NOMO-1 treated with dmso at 0.1 percent for 144 hours (cell line): Measurements from ENCODE around the gene ARHGEF6.
"Not testable (repeated sequence)": the region's sequence is repeated elsewhere in the genome, so short reads cannot be mapped to it uniquely, and the experiment has no call there.

Experiments
- DNase-seq: peaks from one replicate; lab custom pipeline; 2025; ENCODE audit not compliant: unreplicated experiment; lab: John Stamatoyannopoulos, UW

The ARHGEF6 gene

GRCh38 chrX:136783159-136783558 lies 2.4 kb upstream of the ARHGEF6 start:
- DNase-seq, result no peak

GRCh38 chrX:136781180-136781797 lies 557 bp upstream of the ARHGEF6 start:
- no peak for DNase-seq

GRCh38 chrX:136780241-136780640 lies 491 bp downstream of the ARHGEF6 start:
- no peak for DNase-seq

DNA sequence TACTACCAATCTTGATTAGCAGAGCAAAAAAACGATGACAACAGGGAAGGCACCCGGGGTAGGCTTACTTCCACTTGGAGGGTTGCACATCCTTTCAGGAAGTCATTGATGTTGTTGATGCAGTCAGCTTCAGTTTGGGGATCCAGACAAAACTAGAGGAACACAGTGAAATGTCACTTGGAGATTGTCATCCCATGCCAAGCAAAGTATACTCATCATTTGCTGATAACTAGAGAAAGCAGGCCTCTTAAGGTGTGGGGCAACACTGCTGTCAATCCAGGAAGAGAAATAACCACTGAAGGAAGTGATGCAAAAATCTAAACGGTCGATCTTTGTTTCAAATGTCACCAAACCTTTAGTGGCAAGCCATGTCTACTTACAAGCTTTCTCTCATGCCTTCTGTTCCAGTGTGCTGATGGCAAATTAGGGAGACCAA lies 1.4 kb downstream of the ARHGEF6 start:
- peak; percentile 84 for DNase-seq

GRCh38 chrX:136778916-136779315 lies 1.8 kb downstream of the ARHGEF6 start:
- DNase-seq, result no peak

DNA sequence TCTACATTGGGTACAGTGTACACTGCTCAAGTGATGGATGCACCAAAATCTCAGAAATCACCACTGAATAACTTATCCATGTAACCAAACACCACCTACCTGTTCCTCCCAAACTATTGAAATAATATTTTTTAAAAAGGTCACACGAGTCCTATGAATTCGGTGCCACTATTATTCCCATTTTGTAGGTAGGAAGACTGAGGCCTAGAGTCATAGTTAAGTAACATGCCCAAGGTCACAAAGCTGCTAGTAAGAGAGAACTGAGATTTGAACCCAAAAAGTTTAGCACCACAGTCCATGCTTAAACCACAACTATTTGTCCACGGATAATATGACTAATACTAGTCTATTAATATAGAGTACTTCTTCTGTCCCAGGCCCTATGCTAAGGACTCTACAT lies 2.7 kb downstream of the ARHGEF6 start:
- DNase-seq, result no peak

GRCh38 chrX:136773648-136774047 lies 7.1 kb downstream of the ARHGEF6 start:
- DNase-seq, result no peak

- not testable (repeated sequence) for DNase-seq
Measured at GRCh38 chrX:136771869-136772268, 8.9 kb downstream of the ARHGEF6 start.

DNA sequence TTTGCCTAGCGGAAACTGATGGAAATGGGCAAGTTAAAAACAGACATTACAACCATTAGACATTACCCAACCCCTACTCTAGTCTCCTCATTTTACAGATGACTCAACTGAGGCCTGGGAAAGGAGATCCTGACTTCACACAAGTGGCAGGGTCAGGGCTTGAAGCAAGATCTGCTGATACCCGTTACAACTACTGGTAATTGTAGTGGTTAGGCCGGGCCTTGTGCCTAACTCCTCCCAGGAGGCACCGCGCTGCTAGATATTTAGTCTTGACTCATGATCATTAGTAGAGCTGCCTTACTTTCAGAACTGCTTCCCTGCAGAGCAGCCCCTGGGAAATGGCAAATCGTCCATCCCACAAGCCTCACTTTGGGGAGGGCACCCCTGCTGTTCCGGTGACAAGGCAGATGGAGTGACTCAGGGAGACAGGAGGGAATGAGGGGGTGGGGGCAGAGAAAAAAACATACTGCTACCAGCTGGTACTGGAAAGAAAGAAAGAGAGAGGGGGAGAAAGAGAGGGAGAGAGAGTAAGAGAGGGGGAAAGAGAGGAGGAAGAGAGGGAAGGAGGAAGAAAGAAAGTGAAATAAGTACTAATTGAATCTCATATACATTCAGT lies 12.2 kb downstream of the ARHGEF6 start:
- peak; percentile 43 for DNase-seq

GRCh38 chrX:136767104-136767941 lies 13.4 kb downstream of the ARHGEF6 start:
- DNase-seq, result peak; percentile 41

DNA sequence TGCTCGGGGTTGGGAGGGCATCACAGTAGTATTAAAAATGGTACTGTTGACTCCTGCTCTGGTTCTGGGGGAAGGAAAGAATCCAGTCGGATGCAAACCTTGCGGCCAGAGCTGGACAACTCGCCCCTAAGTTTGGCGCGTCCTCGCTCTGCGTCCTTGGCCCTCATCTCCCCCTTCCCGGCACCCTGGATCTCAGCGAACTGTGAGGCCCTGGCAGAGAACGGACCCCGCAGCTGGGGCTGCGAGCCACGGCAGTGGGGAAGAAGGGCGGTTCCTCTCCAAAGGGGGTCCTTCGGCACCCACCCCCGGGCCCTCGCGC lies 14.0 kb downstream of the ARHGEF6 start:
- no peak for DNase-seq

DNA sequence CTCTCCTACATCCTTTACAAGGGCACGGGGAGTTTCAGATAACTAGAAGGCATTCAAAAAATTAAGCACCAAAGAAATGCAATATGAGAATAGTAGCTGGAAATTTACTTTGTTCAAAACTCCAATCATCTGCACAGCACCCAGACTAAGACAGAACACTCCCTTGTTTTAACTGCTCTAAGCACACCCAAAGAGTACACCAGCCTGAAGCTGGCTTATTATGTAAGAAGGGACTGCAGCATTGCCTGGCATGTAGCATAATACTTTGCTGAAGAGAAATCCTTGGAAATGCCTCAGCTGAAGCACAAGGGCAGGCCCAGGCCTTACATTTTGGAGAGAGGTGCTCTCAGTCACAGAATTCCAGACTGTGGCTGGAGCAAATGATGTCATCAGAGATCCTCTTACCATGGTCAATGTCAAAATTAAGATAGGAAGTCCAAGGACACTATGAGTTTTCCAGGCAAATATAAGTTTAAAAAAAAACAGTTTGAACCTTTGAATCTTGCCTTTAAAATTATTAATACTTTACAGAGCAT lies 14.8 kb downstream of the ARHGEF6 start:
- no peak for DNase-seq

DNA sequence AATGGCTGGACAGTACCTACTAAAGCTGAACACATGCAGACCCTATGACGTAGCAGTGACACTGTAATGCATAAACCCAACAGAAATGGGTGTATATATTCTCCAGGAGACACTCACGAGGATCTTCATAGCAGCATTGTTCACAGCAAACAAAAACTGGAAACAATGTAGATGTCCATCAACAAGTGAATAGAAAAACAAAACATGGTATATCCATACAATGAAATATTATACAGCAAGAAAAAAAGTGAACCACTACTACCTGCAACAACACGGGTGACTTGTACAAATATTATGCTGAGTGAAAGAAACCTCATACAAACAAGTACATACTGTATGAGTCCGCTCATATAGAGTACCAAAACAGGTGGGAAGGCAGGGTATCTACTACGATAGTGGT lies 16.5 kb downstream of the ARHGEF6 start:
- no peak for DNase-seq

DNA sequence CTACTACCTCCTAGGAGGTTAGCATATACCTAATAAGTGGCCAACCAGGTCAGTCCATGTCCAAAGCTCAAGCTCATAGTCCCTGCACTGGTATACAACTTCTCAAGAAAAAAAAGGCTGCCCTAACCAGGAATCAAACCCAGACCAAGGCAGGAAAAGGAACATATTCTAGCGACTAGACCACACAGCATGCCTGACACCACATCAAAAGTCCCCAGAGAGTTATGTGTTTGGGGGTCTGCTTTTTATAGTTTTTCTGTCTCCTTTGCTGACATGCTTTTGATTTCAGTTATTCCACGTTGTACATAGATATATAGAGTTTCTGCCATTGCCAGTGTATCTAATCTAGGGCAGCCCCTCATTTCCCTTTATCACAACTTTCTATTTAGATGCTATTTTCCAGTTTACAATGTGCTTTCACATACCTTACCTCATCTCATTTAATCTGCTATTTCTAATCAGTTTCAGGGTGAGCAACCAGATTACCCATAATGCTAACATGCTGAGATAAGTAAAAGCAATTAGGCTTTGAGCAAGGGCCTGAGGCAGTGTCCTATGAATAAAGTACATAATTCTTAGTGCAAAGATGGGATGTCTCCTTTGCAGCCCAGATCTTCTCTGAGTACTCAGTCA lies 17.8 kb downstream of the ARHGEF6 start:
- no peak for DNase-seq

GRCh38 chrX:136761421-136761820 lies 19.3 kb downstream of the ARHGEF6 start:
- no peak for DNase-seq

DNA sequence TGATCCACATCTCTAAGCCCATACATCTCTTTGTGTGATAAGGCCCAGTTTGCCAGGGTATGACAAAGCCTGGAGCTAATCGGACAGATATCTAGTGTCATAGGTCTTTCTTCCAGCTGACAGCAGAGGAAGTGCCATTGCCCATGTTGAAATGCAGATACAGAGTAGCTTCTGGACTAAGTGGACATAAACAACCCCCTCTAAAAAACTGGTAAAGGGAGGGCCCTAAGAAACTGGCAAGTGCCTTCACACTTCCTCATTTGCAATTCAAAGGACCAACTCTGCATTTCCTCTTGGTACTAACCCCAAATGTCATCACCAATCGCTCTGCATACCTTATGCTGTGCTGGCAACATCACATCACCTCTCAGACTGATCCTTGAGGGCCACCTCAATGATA lies 20.8 kb downstream of the ARHGEF6 start:
- DNase-seq, result peak; percentile 75

DNA sequence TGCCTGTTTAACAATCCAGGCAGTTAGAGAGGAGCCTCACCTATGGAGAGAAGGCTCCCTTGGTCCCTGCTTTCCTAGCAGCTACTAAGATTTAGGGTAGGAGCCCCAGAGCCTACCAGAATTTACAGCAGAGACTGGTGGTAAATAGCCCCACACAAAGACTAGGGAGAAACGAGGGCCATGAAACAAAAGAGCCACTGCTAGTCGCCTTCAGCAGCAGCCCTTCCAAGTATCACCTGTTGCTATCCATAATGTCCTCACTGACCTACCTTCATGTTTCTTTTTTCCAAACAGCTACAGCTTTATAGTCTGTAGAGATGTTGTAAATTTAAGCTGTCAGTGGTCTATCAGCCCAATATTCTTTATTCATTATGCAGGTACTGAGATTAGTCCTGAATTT lies 25.3 kb downstream of the ARHGEF6 start:
- no peak for DNase-seq

- no peak for DNase-seq
Measured at GRCh38 chrX:136754651-136755050, 26.1 kb downstream of the ARHGEF6 start.

- no peak for DNase-seq
Measured at GRCh38 chrX:136752796-136753195, 27.9 kb downstream of the ARHGEF6 start.

DNA sequence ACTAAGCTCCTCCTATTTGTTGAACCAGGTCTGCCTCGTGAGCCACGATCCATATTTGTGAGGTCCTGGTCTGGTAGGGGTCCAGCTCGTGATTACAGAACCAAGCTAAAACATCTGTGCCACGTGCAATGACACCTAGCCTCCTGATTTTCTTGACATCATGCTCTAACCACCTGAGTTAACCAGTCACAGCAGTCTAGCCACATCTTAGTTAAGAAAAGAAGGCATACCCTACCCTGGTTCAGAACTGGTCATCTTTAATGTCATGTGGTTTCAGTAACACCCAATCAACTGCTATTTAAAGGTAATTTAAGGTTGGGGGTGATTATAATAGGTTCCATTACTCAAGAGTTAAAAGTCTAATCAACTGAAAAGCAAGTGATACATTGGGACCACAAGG lies 28.4 kb downstream of the ARHGEF6 start:
- DNase-seq, result no peak

GRCh38 chrX:136750364-136750763 lies 30.4 kb downstream of the ARHGEF6 start:
- no peak for DNase-seq
